Kidney glomerular epithelial cell (primary cell): ENCODE measurements around the gene STAC.

Experiments
- DNase-seq: peaks from one replicate; lab custom pipeline; 2025; lab: John Stamatoyannopoulos, UW

The STAC gene

GRCh38 chr3:36380221-36381031 is at the start of gene STAC:
Gene STAC, plus strand, starts transcription at chr3:36380504. Its CDS starts 140 bp downstream, at chr3:36380644.
- DNase-seq, result peak; percentile 28

GRCh38 chr3:36332139-36332538 is 48.2 kb upstream of the STAC start:
- DNase-seq, result no peak

GRCh38 chr3:36362216-36362615 is 18.1 kb upstream of the STAC start:
- peak; percentile 63 for DNase-seq

GRCh38 chr3:36362973-36363372 is 17.3 kb upstream of the STAC start:
- peak; percentile 91 for DNase-seq

- DNase-seq, result no peak
Observed at GRCh38 chr3:36364260-36364659, 16.0 kb upstream of the STAC start.

GRCh38 chr3:36365829-36366228 is 14.5 kb upstream of the STAC start:
- DNase-seq, result no peak

- DNase-seq, result no peak
Observed at GRCh38 chr3:36366308-36366707, 14.0 kb upstream of the STAC start.

GRCh38 chr3:36367912-36368573 is 12.3 kb upstream of the STAC start:
- DNase-seq, result no peak

GRCh38 chr3:36372534-36372935 is 7.8 kb upstream of the STAC start:
- DNase-seq, result peak; percentile 89

GRCh38 chr3:36373084-36373483 is 7.2 kb upstream of the STAC start:
- peak; percentile 69 for DNase-seq

- no peak for DNase-seq
Observed at GRCh38 chr3:36373666-36374065, 6.6 kb upstream of the STAC start.

- no peak for DNase-seq
Observed at GRCh38 chr3:36379872-36380220, 458 bp upstream of the STAC start.

- peak; percentile 31 for DNase-seq
Observed at GRCh38 chr3:36381311-36381956, 1.1 kb downstream of the STAC start.

GRCh38 chr3:36393563-36393962 is 13.3 kb downstream of the STAC start:
- DNase-seq, result peak; percentile 57

GRCh38 chr3:36394176-36394575 is 13.9 kb downstream of the STAC start:
- DNase-seq, result no peak

- DNase-seq, result no peak
Observed at GRCh38 chr3:36397841-36398240, 17.5 kb downstream of the STAC start.

- no peak for DNase-seq
Observed at GRCh38 chr3:36399933-36400332, 19.6 kb downstream of the STAC start.

GRCh38 chr3:36401056-36401455 is 20.8 kb downstream of the STAC start:
- no peak for DNase-seq

- DNase-seq, result peak; percentile 6
Observed at GRCh38 chr3:36403661-36404060, 23.4 kb downstream of the STAC start.

- no peak for DNase-seq
Observed at GRCh38 chr3:36405190-36405589, 24.9 kb downstream of the STAC start.

- no peak for DNase-seq
Observed at GRCh38 chr3:36408146-36408545, 27.8 kb downstream of the STAC start.

- no peak for DNase-seq
Observed at GRCh38 chr3:36409862-36410261, 29.6 kb downstream of the STAC start.

- no peak for DNase-seq
Observed at GRCh38 chr3:36411587-36411986, 31.3 kb downstream of the STAC start.
